GM20000 (cell line): ENCODE results near the gene TRMT6.

Experiments used
- DNase-seq: peaks from one replicate; pipeline ENCODE4 v3.0.0; 2012; ENCODE audit warnings: low spot score
- TF ChIP-seq, protein P1 (sequence below): IDR thresholded peaks from 2 replicates; pipeline ENCODE4 v1.5.1; 2012; ENCODE audit warnings: mild to moderate bottlenecking, control low read depth; ENCODE audit errors: extremely low read depth, missing control alignments

TRMT6 gene

DNA sequence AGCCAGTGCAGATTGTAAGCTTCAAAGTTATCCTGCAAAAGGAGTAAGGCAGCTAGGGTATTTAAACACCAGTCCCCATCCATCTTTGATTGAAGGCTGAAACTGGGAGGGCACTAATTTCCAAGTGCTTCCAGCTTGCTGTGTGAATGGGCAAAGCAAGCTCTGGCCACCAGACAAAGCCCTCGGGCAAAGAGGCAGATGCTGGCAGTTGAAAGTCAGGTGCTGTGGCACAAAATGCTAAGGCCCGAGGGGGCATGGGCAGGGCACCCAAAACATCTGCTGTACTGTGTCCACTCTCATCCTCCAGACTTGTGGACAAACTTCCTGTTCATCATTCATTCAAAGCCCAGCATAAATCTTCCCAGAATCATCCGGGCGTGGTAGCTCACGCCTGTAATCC lies 62.9 kb downstream of the TRMT6 start:
- no peak for DNase-seq
- TF ChIP-seq, protein P1, sequence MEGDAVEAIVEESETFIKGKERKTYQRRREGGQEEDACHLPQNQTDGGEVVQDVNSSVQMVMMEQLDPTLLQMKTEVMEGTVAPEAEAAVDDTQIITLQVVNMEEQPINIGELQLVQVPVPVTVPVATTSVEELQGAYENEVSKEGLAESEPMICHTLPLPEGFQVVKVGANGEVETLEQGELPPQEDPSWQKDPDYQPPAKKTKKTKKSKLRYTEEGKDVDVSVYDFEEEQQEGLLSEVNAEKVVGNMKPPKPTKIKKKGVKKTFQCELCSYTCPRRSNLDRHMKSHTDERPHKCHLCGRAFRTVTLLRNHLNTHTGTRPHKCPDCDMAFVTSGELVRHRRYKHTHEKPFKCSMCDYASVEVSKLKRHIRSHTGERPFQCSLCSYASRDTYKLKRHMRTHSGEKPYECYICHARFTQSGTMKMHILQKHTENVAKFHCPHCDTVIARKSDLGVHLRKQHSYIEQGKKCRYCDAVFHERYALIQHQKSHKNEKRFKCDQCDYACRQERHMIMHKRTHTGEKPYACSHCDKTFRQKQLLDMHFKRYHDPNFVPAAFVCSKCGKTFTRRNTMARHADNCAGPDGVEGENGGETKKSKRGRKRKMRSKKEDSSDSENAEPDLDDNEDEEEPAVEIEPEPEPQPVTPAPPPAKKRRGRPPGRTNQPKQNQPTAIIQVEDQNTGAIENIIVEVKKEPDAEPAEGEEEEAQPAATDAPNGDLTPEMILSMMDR: no peak
